Ishikawa (cell line): ENCODE data around the gene CGB3.

Experiments used
- CEBPB ChIP-seq: IDR thresholded peaks from 2 replicates; pipeline ENCODE4 v1.6.1; 2012
- EGR1 ChIP-seq: IDR thresholded peaks from 2 replicates; pipeline ENCODE4 v1.6.1; 2012
- EP300 ChIP-seq: IDR thresholded peaks from 2 replicates; pipeline ENCODE4 v1.6.1; 2012; ENCODE audit warnings: borderline replicate concordance

GRCh38 chr19:49020342-49020741 is 3.8 kb downstream of the CGB3 start:
- TF ChIP-seq CEBPB (no peak), EGR1 (no peak), EP300 (no peak)
